Measurements from ENCODE around the gene HYDIN.

HYDIN gene

DNA sequence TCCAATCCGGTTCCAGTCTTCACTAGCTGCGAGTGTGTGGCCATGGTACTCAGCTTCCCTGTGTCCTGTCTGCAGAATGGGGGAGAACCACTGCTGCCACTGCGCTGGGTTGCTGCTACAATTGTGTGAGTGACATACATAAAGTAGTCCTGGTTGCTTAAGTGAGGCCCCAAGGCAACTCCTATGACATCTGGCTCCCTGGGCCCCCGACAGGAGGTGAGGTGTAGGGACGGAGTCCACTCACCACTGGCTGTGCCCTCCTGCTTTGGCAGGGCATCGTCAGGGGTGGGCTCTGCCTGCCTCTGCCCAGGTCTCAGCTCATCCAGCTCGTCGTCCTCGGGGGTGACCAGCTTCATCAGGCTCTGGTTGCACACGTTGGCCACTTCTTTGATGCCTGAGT is 450.0 kb downstream of the HYDIN start:
- no peak overlapping the region for H3K4me3 ChIP-seq (ENCODE audit: low read depth, low read length)
- no peak for DNase-seq (ENCODE audit: low read depth)
- TF ChIP-seq, protein P1, sequence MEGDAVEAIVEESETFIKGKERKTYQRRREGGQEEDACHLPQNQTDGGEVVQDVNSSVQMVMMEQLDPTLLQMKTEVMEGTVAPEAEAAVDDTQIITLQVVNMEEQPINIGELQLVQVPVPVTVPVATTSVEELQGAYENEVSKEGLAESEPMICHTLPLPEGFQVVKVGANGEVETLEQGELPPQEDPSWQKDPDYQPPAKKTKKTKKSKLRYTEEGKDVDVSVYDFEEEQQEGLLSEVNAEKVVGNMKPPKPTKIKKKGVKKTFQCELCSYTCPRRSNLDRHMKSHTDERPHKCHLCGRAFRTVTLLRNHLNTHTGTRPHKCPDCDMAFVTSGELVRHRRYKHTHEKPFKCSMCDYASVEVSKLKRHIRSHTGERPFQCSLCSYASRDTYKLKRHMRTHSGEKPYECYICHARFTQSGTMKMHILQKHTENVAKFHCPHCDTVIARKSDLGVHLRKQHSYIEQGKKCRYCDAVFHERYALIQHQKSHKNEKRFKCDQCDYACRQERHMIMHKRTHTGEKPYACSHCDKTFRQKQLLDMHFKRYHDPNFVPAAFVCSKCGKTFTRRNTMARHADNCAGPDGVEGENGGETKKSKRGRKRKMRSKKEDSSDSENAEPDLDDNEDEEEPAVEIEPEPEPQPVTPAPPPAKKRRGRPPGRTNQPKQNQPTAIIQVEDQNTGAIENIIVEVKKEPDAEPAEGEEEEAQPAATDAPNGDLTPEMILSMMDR (IDR thresholded peaks at IDR 0.05; ENCODE audit: control insufficient read depth, extremely low read depth, insufficient read depth): no peak

DNA sequence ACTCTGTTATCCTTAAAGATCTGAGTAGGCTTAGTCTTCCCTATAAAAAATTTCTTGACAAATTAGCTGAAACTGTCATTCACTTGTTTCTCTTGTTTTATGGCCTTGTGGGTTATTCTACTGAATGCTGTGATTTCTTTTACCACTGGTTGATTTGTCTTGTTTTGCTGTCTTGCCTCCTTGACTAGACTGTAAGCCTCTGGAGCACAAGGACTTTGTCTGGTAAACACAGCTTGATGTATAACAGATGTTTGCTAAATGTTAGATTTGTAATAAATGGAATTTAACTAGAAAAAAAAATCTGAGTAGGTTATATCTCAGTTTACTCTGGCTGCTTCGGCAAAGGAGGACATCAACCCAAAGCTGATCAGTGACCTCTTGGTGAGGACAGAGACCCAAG is 451.2 kb downstream of the HYDIN start:
- TF ChIP-seq, protein P1 (IDR thresholded peaks at IDR 0.05; ENCODE audit: control insufficient read depth, extremely low read depth, insufficient read depth): no peak
- no peak overlapping the region for H3K4me3 ChIP-seq (ENCODE audit: low read depth, low read length)
- DNase-seq (ENCODE audit: low read depth): no peak

DNA sequence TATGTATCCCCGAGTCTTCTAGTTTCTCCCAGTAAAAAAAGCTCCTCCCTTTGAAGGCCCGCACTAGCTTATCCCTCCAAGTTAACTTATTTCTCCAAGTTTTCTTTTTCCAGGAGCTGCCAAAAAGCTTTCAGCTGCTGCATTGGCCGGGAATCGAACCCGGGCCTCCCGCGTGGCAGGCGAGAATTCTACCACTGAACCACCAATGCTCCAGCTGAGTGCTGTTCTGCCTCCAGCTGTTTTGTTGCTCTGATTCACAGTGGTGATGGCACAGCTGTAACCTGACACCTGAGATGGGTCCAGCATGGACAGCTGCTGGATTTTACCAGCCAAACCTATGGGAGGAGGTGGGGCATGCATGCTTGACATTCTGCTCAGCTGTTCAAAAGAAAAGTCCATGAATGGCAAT is 451.6 kb downstream of the HYDIN start:
- DNase-seq (ENCODE audit: low read depth): peak; percentile 83
- H3K4me3 ChIP-seq (ENCODE audit: low read depth, low read length): no peak overlapping the region
- TF ChIP-seq, protein P1 (IDR thresholded peaks at IDR 0.05; ENCODE audit: control insufficient read depth, extremely low read depth, insufficient read depth): no peak

DNA sequence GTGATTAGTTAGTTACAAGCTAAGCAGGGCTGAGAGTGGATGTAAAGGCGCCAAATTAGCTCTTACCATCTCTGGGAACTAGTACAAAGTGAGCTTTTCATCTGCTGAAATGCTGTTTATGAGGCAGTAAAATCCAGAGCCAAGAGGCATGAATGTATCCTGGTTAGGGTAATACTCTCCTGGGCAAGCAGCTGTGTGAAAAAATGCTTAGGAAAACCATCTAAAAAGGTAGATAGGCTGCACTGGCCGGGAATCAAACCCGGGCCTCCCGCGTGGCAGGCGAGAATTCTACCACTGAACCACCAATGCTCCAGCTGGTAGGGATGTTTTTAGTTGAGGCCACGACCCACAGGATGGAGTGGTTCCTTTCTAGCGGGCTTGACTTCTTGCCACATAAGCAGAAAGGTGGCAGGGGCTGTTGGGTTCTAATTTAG is 452.5 kb downstream of the HYDIN start:
- TF ChIP-seq, protein P1 (IDR thresholded peaks at IDR 0.05; ENCODE audit: control insufficient read depth, extremely low read depth, insufficient read depth): no peak
- peak; percentile 97 for DNase-seq (ENCODE audit: low read depth)
- H3K4me3 ChIP-seq (ENCODE audit: low read depth, low read length): peak overlapping the region; percentile 39; the same call in 1 of the 2 replicates

DNA sequence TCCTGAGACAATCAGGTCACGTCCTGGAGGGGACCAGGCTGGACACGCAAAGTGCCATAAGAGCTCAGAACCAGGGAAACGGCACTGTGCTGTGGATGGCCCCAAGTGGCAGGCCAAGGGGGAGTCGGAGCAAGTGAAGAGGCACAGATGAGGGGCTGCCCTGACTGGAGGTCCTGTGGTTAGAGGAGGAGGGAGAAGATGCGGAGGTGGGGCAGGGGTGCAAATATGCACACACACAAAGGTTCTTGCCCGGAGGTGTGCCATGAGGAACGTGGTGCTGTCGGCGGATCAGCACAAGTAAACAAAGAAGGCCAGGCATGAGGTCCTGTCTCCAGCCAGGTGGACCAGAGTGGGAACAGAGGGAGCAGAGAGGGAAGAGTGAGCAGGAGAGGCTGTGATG is 453.0 kb downstream of the HYDIN start:
- TF ChIP-seq, protein P1 (IDR thresholded peaks at IDR 0.05; ENCODE audit: control insufficient read depth, extremely low read depth, insufficient read depth): no peak
- DNase-seq (ENCODE audit: low read depth): no peak
- peak overlapping the region; percentile 39 for H3K4me3 ChIP-seq (ENCODE audit: low read depth, low read length)

DNA sequence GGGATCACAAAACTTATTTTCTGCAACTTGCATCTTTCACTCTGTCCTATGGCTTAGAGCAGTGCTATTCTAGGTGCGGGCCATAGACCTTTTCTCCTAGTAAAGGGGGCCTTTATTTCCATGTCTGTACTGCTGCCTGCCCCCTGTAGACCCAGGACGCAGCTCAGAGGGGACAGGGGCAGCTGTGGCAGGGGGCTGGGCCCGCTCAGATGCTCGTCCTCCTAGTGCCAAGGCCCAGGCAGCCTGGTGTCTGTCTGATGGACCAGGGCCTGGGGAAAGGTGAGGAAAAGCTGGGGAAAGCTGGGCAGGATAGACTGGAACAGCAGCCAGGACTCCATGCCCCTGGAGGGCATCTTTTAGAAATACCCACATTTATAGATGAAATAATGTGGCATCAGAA is 455.1 kb downstream of the HYDIN start:
- H3K4me3 ChIP-seq (ENCODE audit: low read depth, low read length): no peak overlapping the region
- DNase-seq (ENCODE audit: low read depth): no peak
- TF ChIP-seq, protein P1 (IDR thresholded peaks at IDR 0.05; ENCODE audit: control insufficient read depth, extremely low read depth, insufficient read depth): no peak

DNA sequence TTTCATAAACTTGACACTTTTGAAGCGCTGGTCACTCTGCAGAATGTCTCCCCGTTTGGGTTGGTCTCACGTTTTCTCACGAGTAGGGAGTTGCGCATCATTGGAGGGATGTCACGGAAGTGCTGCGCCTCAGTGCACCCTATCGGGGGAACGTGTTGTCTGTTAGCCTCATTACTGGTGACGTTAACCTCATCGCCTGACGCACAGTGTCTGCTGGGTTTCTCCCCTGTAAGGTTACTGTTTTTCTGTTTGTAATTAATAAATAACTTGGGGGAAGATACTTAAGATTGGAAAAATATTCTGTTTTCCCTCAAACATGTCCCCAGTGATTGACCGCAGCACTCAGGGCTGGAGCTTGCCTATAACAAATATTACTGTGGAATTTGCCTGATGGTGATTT is 456.3 kb downstream of the HYDIN start:
- no peak overlapping the region for H3K4me3 ChIP-seq (ENCODE audit: low read depth, low read length)
- no peak for DNase-seq (ENCODE audit: low read depth)
- TF ChIP-seq, protein P1 (IDR thresholded peaks at IDR 0.05; ENCODE audit: control insufficient read depth, extremely low read depth, insufficient read depth): no peak

Data from LNCaP clone FGC (cell line).